MM.1S (cell line): Measurements from ENCODE around the gene DPP8.

Source experiments
- DNase-seq: peaks from one replicate; pipeline ENCODE4 v3.0.0-alpha.2; 2015
- H2AFZ ChIP-seq: fragments of 300-600 bp; sonication (generic); 2 replicates; pipeline ENCODE4 v1.6.0; 2016; ENCODE audit warnings: antibody characterized with exemption, low read length
- H3F3A ChIP-seq: fragments of 300-600 bp; sonication (generic); 2 replicates; pipeline ENCODE4 v1.6.1; 2016; ENCODE audit warnings: mild to moderate bottlenecking, antibody characterized with exemption, low read length, moderate library complexity, mixed read lengths; ENCODE audit not compliant: insufficient read depth
- H3K27ac ChIP-seq: fragments of 300-600 bp; sonication (generic); 2 replicates; pipeline ENCODE4 v1.5.1; 2016; ENCODE audit warnings: mild to moderate bottlenecking, low read length
- H3K27me3 ChIP-seq: fragments of 300-600 bp; sonication (generic); replicated peaks from 2 replicates; pipeline ENCODE4 v1.6.0; 2016; ENCODE audit warnings: low read length; ENCODE audit not compliant: insufficient read depth
- H3K36me3 ChIP-seq: fragments of 300-600 bp; sonication (generic); replicated peaks from 2 replicates; pipeline ENCODE4 v1.6.1; 2016; ENCODE audit warnings: mild to moderate bottlenecking, low read length, mixed read lengths; ENCODE audit not compliant: insufficient read depth
- H3K4me1 ChIP-seq: fragments of 300-600 bp; sonication (generic); 2 replicates; pipeline ENCODE4 v1.6.1; 2016; ENCODE audit warnings: low read length, mixed read lengths
- H3K4me2 ChIP-seq: fragments of 300-600 bp; sonication (generic); 2 replicates; pipeline ENCODE4 v1.6.0; 2016; ENCODE audit warnings: low read depth, low read length
- H3K4me3 ChIP-seq: fragments of 300-600 bp; sonication (generic); 2 replicates; pipeline ENCODE4 v1.5.1; 2016; ENCODE audit warnings: low read length, mixed read lengths
- H3K79me2 ChIP-seq: fragments of 300-600 bp; sonication (generic); 2 replicates; pipeline ENCODE4 v1.6.1; 2016; ENCODE audit warnings: mixed run types, low read length, mixed read lengths
- H3K9ac ChIP-seq: fragments of 300-600 bp; sonication (generic); 2 replicates; pipeline ENCODE4 v1.6.1; 2016; ENCODE audit warnings: low read length, mixed read lengths
- H3K9me2 ChIP-seq: fragments of 300-600 bp; sonication (generic); replicated peaks from 2 replicates; pipeline ENCODE4 v1.6.1; 2016; ENCODE audit warnings: mild to moderate bottlenecking, low read length, mixed read lengths; ENCODE audit not compliant: insufficient read depth
- H3K9me3 ChIP-seq: fragments of 300-600 bp; sonication (generic); replicated peaks from 2 replicates; pipeline ENCODE4 v1.6.1; 2016; ENCODE audit warnings: mild to moderate bottlenecking, low read length, mixed read lengths; ENCODE audit not compliant: insufficient read depth
- H4K20me1 ChIP-seq: fragments of 300-600 bp; sonication (generic); 2 replicates; pipeline ENCODE4 v1.6.1; 2016; ENCODE audit warnings: mild to moderate bottlenecking, low read length, moderate library complexity, mixed read lengths; ENCODE audit not compliant: insufficient read depth
- CTCF ChIP-seq: fragments of 300-600 bp; sonication (generic); IDR thresholded peaks from 2 replicates; pipeline ENCODE4 v1.5.1; 2016; ENCODE audit warnings: antibody characterized with exemption, low read length, mixed read lengths
- EZH2 ChIP-seq: fragments of 300-600 bp; sonication (generic); optimal IDR thresholded peaks from 2 replicates; pipeline ENCODE3; 2017; ENCODE audit warnings: low read depth, mild to moderate bottlenecking, antibody characterized with exemption, low read length, mixed read lengths
- EZH2phosphoT487 ChIP-seq: fragments of 300-600 bp; sonication (generic); IDR thresholded peaks from 2 replicates; pipeline ENCODE4 v1.6.1; 2018; ENCODE audit warnings: antibody characterized with exemption, low read length

The DPP8 gene

GRCh38 chr15:65547841-65548240 lies 30.4 kb upstream of the DPP8 start:
- no peaks in the 10 kb centered on the region for H3K4me1 ChIP-seq
- no peak overlapping the region for H3K9ac ChIP-seq
- H4K20me1 ChIP-seq, result peaks cover 3% of the 10 kb centered on the region; the same call in 1 of the 2 replicates
- no peaks in the 10 kb centered on the region for H3K27me3 ChIP-seq
- DNase-seq, result no peak
- no peaks in the 10 kb centered on the region for H3K9me2 ChIP-seq
- TF ChIP-seq CTCF (no peak), EZH2 (no peak), EZH2phosphoT487 (no peak)
- peaks cover 77% of the 10 kb centered on the region for H3K79me2 ChIP-seq
- no peak overlapping the region for H3K4me3 ChIP-seq
- no peaks in the 10 kb centered on the region for H3K36me3 ChIP-seq
- no peak overlapping the region for H3K4me2 ChIP-seq
- H3F3A ChIP-seq, result no peaks in the 10 kb centered on the region
- H3K27ac ChIP-seq, result no peak overlapping the region
- no peak overlapping the region for H2AFZ ChIP-seq
- H3K9me3 ChIP-seq, result no peaks in the 10 kb centered on the region

DNA sequence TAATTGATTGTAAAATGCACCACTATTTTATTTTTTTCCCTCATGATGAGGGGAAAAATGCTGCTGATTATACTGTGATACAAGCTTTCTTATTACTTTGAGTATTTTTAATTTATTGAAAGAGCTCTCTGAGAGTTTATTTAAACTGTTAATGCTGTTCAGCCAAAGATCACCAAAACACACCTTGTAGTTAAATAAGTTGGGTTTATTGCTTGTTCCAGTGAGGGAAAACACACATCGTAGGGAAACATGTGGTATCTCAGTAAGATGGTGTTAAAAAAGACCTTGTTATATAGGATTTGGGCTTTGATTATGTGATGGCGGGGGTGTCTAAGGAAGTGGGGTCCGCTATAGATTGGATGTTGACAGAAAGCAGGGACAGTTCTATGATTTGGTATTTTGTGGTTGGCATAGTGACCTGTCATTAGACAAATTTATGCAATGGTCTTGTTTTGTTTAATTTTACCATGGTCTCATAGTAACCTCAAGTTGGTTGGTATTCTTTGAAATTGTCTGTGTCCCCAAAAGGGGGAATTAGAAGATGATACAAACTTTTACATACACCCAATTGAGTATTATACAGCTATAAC lies 23.8 kb upstream of the DPP8 start:
- H3F3A ChIP-seq, result no peaks in the 10 kb centered on the region
- H3K27me3 ChIP-seq, result no peaks in the 10 kb centered on the region
- no peak for TF ChIP-seq CTCF
- TF ChIP-seq EZH2, result no peak
- no peak for TF ChIP-seq EZH2phosphoT487
- no peaks in the 10 kb centered on the region for H3K36me3 ChIP-seq
- no peak overlapping the region for H3K4me3 ChIP-seq
- H3K79me2 ChIP-seq, result peaks cover 91% of the 10 kb centered on the region
- DNase-seq, result no peak
- H3K9me3 ChIP-seq, result no peaks in the 10 kb centered on the region
- H3K4me2 ChIP-seq, result no peak overlapping the region
- no peaks in the 10 kb centered on the region for H3K9me2 ChIP-seq
- no peaks in the 10 kb centered on the region for H3K4me1 ChIP-seq
- H2AFZ ChIP-seq, result no peak overlapping the region
- H3K9ac ChIP-seq, result no peak overlapping the region
- no peaks in the 10 kb centered on the region; the same call in 1 of the 2 replicates for H4K20me1 ChIP-seq
- no peak overlapping the region for H3K27ac ChIP-seq

DNA sequence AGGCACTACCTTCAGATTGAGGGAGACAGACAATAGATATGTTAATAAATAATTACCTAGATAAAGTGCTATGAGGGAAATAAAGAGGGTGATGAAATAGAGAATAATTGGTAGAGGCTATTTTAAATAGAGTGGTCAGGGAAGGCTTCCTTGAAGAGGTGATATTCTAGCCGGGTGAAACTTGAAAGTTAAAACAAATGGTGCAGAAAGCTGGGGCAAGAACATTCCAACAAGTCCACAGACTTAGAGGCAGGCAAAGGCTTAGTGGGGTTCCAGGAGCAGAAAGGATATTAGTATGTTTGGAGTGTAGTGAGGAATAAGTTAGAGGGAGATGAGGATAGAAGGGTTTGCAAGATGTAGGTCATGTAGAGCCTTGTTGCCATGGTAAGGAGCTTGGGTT lies 22.8 kb upstream of the DPP8 start:
- H3K36me3 ChIP-seq, result no peaks in the 10 kb centered on the region
- H3F3A ChIP-seq, result no peaks in the 10 kb centered on the region
- no peak overlapping the region for H3K4me3 ChIP-seq
- no peaks in the 10 kb centered on the region for H3K27me3 ChIP-seq
- no peak overlapping the region for H3K4me2 ChIP-seq
- no peak overlapping the region for H3K9ac ChIP-seq
- DNase-seq, result no peak
- no peaks in the 10 kb centered on the region for H3K4me1 ChIP-seq
- H3K9me3 ChIP-seq, result no peaks in the 10 kb centered on the region
- no peak for TF ChIP-seq CTCF
- no peak for TF ChIP-seq EZH2phosphoT487
- TF ChIP-seq EZH2, result no peak
- H3K79me2 ChIP-seq, result peaks cover 92% of the 10 kb centered on the region
- no peak overlapping the region for H2AFZ ChIP-seq
- peaks cover under 1% of the 10 kb centered on the region; the same call in 1 of the 2 replicates for H4K20me1 ChIP-seq
- H3K9me2 ChIP-seq, result no peaks in the 10 kb centered on the region
- no peak overlapping the region for H3K27ac ChIP-seq
